BE2C (cell line): ENCODE data around the gene FALEC. TPM values are rescaled to one million over a fixed set of nuclear protein-coding genes. Genes with fewer than 3 reads are reported as not detected.

Experiments
- DNase-seq: peaks from one replicate; pipeline ENCODE4 v3.0.0-alpha.2; 2020
- H3K27me3 ChIP-seq: fragments of 250-450 bp; sonication (Bioruptor Pico); 2 replicates; pipeline ENCODE4 v1.5.1; 2020; ENCODE audit warnings: mild to moderate bottlenecking
- H3K36me3 ChIP-seq: fragments of 250-450 bp; sonication (Bioruptor Pico); 2 replicates; pipeline ENCODE4 v1.5.1; 2020; ENCODE audit warnings: mild to moderate bottlenecking
- H3K4me1 ChIP-seq: fragments of 250-450 bp; sonication (Bioruptor Pico); 2 replicates; pipeline ENCODE4 v1.5.1; 2020
- H3K4me3 ChIP-seq: 2 replicates; pipeline ENCODE4 v1.5.1; 2011; ENCODE audit warnings: low read depth, low read length
- H3K9me3 ChIP-seq: fragments of 250-450 bp; sonication (Bioruptor Pico); 2 replicates; pipeline ENCODE4 v1.5.1; 2020
- polyA plus RNA-seq: library from polyadenylated mRNA; unstranded; fragments of >200 nt; gene quantifications from one replicate; pipeline ENCODE4 v1.2.1, GENCODE V29; 2012; ENCODE audit warnings: low read depth, missing spikeins; ENCODE audit not compliant: insufficient read length, insufficient read depth
- TF ChIP-seq, protein P1 (sequence below): IDR thresholded peaks from 2 replicates; pipeline ENCODE4 v1.5.1; 2012; ENCODE audit warnings: mild to moderate bottlenecking, low read depth, low read length

The FALEC gene
- polyA plus RNA-seq = not detected

GRCh38 chr1:150515328-150516049 is at the start of gene FALEC:
FALEC (plus strand) TSS chr1:150515752.
- no peaks in the 10 kb centered on the region for H3K27me3 ChIP-seq
- H3K4me3 ChIP-seq = peak within 1 kb of the TSS; percentile 81
- H3K36me3 ChIP-seq = no peaks in the 10 kb centered on the region
- peaks cover 3% of the 10 kb centered on the region; the same call in 1 of the 2 replicates for H3K4me1 ChIP-seq
- peak; percentile 98 for DNase-seq
- H3K9me3 ChIP-seq = no peaks in the 10 kb centered on the region
- TF ChIP-seq, protein P1, sequence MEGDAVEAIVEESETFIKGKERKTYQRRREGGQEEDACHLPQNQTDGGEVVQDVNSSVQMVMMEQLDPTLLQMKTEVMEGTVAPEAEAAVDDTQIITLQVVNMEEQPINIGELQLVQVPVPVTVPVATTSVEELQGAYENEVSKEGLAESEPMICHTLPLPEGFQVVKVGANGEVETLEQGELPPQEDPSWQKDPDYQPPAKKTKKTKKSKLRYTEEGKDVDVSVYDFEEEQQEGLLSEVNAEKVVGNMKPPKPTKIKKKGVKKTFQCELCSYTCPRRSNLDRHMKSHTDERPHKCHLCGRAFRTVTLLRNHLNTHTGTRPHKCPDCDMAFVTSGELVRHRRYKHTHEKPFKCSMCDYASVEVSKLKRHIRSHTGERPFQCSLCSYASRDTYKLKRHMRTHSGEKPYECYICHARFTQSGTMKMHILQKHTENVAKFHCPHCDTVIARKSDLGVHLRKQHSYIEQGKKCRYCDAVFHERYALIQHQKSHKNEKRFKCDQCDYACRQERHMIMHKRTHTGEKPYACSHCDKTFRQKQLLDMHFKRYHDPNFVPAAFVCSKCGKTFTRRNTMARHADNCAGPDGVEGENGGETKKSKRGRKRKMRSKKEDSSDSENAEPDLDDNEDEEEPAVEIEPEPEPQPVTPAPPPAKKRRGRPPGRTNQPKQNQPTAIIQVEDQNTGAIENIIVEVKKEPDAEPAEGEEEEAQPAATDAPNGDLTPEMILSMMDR = no peak

GRCh38 chr1:150466964-150467363 is 48.6 kb upstream of the FALEC start:
- no peak overlapping the region for H3K4me3 ChIP-seq
- no peak for DNase-seq
- no peaks in the 10 kb centered on the region for H3K27me3 ChIP-seq
- no peaks in the 10 kb centered on the region for H3K9me3 ChIP-seq
- H3K36me3 ChIP-seq = peaks cover 53% of the 10 kb centered on the region
- H3K4me1 ChIP-seq = no peaks in the 10 kb centered on the region
- TF ChIP-seq, protein P1 = no peak

DNA sequence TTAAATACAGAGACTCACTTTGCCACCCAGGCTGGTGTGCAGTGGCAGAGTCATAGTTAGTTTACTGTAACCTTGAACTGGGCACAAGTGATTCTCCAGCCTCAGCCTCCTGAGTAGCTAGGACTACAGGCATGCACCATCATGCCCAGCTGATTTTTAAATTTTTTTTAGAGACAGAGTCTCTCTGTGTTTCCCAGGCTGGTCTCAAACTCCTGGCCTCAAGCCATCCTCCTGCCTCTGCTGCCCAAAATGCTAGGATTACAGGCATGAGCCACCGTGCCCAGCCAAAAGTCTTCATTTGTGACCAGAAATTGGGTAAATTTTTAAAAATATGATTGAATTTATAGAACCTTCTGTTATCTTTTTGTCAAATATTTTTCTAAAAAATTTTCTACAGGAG is 46.3 kb upstream of the FALEC start:
- TF ChIP-seq, protein P1 = no peak
- Histone ChIP-seq H3K27me3 (no peaks in the 10 kb centered on the region), H3K36me3 (peaks cover 62% of the 10 kb centered on the region), H3K4me3 (no peak overlapping the region), H3K4me1 (no peaks in the 10 kb centered on the region), H3K9me3 (no peaks in the 10 kb centered on the region)
- no peak for DNase-seq

DNA sequence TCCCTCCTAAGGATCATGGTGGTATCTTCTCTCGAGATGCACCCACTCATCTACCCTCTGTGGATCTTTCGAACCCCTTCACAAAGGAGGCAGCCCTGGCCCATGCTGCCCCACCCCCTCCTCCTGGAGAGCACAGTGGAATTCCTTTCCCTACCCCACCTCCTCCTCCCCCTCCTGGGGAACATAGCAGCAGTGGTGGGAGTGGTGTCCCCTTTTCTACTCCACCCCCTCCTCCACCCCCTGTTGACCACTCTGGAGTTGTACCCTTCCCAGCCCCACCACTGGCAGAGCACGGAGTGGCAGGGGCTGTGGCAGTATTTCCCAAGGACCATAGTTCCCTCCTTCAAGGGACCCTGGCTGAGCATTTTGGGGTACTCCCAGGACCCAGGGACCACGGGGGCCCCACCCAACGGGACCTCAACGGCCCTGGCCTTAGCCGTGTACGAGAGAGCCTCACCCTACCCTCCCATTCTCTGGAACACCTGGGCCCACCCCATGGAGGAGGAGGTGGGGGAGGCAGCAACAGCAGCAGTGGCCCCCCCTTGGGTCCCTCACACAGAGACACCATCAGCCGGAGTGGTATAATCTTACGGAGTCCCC is 42.9 kb upstream of the FALEC start:
- Histone ChIP-seq H3K9me3 (no peaks in the 10 kb centered on the region), H3K4me3 (no peak overlapping the region), H3K27me3 (no peaks in the 10 kb centered on the region), H3K36me3 (peaks cover 36% of the 10 kb centered on the region), H3K4me1 (no peaks in the 10 kb centered on the region; the same call in 1 of the 2 replicates)
- TF ChIP-seq, protein P1 = no peak
- no peak for DNase-seq

- Histone ChIP-seq H3K36me3 (peaks cover 36% of the 10 kb centered on the region), H3K4me3 (no peak overlapping the region), H3K27me3 (no peaks in the 10 kb centered on the region), H3K9me3 (no peaks in the 10 kb centered on the region), H3K4me1 (no peaks in the 10 kb centered on the region; the same call in 1 of the 2 replicates)
- no peak for DNase-seq
- TF ChIP-seq, protein P1 = no peak
Measured at GRCh38 chr1:150473659-150474058, 41.9 kb upstream of the FALEC start.

- H3K36me3 ChIP-seq = peaks cover 32% of the 10 kb centered on the region
- TF ChIP-seq, protein P1 = no peak
- DNase-seq = no peak
- no peak overlapping the region for H3K4me3 ChIP-seq
- H3K27me3 ChIP-seq = no peaks in the 10 kb centered on the region
- H3K9me3 ChIP-seq = no peaks in the 10 kb centered on the region
- H3K4me1 ChIP-seq = no peaks in the 10 kb centered on the region; the same call in 1 of the 2 replicates
Measured at GRCh38 chr1:150474869-150475268, 40.7 kb upstream of the FALEC start.
